HepG2 (cell line): ENCODE measurements around the gene PPIB. TPM values are rescaled to one million over a fixed set of nuclear protein-coding genes. Genes with fewer than 3 reads are reported as not detected.

Source experiments
- GPN1 ChIP-seq: sonication (generic); formaldehyde crosslinking; IDR thresholded peaks from 2 replicates; pipeline ENCODE4 v1.5.1; 2020; ENCODE audit warnings: missing genetic modification reagents, borderline replicate concordance
- HDAC1 ChIP-seq: sonication (generic); formaldehyde crosslinking; IDR thresholded peaks from 2 replicates; pipeline ENCODE4 v1.5.1; 2020; ENCODE audit warnings: mild to moderate bottlenecking, missing genetic modification reagents
- HNF1A ChIP-seq, 2 experiments: sonication (generic) in 1 of 2; formaldehyde crosslinking in 1 of 2; IDR thresholded peaks; 2 replicates each; pipeline versions ENCODE4 v1.4.0 to v1.6.1; 2016 to 2020; ENCODE audit warnings: borderline replicate concordance in 1 of 2, low read depth in 1 of 2, mild to moderate bottlenecking in 1 of 2, missing genetic modification reagents in 1 of 2
- JUNB ChIP-seq: sonication (generic); formaldehyde crosslinking; IDR thresholded peaks from 2 replicates; pipeline ENCODE4 v1.8.0; 2022; ENCODE audit warnings: missing genetic modification reagents, mild to moderate bottlenecking, borderline replicate concordance
- MIXL1 ChIP-seq: IDR thresholded peaks from 2 replicates; pipeline ENCODE4 v1.6.1; 2016
- NCOA5 ChIP-seq: sonication (generic); formaldehyde crosslinking; IDR thresholded peaks from 2 replicates; pipeline ENCODE4 v1.4.0; 2020; ENCODE audit warnings: missing genetic modification reagents
- POLR2AphosphoS5 ChIP-seq: IDR thresholded peaks from 2 replicates; pipeline ENCODE4 v1.6.1; 2012; ENCODE audit warnings: low read depth, low read length
- RARA ChIP-seq: IDR thresholded peaks from 2 replicates; pipeline ENCODE4 v1.6.1; 2016; ENCODE audit warnings: missing genetic modification reagents, missing compliant biosample characterization
- TAF15 ChIP-seq: fragments of 200-400 bp; formaldehyde crosslinking; IDR thresholded peaks from one replicate; pipeline ENCODE4 v1.6.1; 2018; ENCODE audit warnings: mild to moderate bottlenecking, low read depth, low read length; ENCODE audit not compliant: poor library complexity, severe bottlenecking
- YEATS4 ChIP-seq: sonication (generic); formaldehyde crosslinking; IDR thresholded peaks from 2 replicates; pipeline ENCODE4 v1.4.0; 2020; ENCODE audit warnings: missing genetic modification reagents, borderline replicate concordance
- YY1 ChIP-seq: IDR thresholded peaks from 2 replicates; pipeline ENCODE4 v1.6.1; 2011; ENCODE audit warnings: low read length, low read depth, moderate library complexity, mild to moderate bottlenecking; ENCODE audit not compliant: insufficient read depth, insufficient replicate concordance
- ZFX ChIP-seq: sonication (generic); formaldehyde crosslinking; IDR thresholded peaks from 2 replicates; pipeline ENCODE4 v1.4.0; 2020; ENCODE audit warnings: mild to moderate bottlenecking, low read depth, missing genetic modification reagents, moderate library complexity
- ZNF674 ChIP-seq: sonication (generic); formaldehyde crosslinking; IDR thresholded peaks from 2 replicates; pipeline ENCODE4 v1.5.0; 2020; ENCODE audit warnings: low read depth, mild to moderate bottlenecking, missing genetic modification reagents
- polyA plus RNA-seq, 8 experiments: library from polyadenylated mRNA; depleted of rRNA in 3 of 8; stranded (reverse) in 7 of 8; unstranded in 1 of 8; fragments of >200 nt; fragmentation: Illumina TruSeq in 4 of 8; extraction: Trizol in 4 of 8; gene quantifications; 2 replicates each; pipeline versions ENCODE4 v1.2.1 to v1.2.3, GENCODE V29; 2011 to 2016; ENCODE audit warnings: low read depth in 4 of 8, missing spikeins in 1 of 8, mixed read lengths in 1 of 8; ENCODE audit not compliant: insufficient read depth in 1 of 8
- total RNA-seq, 5 experiments: library from RNA; depleted of rRNA; stranded (reverse); fragments of >200 nt; fragmentation: Illumina TruSeq; extraction: Trizol; gene quantifications; 2 replicates each; pipeline ENCODE4 v1.2.3, GENCODE V29; 2016; ENCODE audit warnings: low read depth in 1 of 5
- TF ChIP-seq, protein P1 (sequence below): sonication (generic); formaldehyde crosslinking; IDR thresholded peaks from 2 replicates; pipeline ENCODE4 v1.5.0; 2020; ENCODE audit warnings: missing genetic modification reagents
- TF ChIP-seq, protein P2 (sequence below): sonication (generic); formaldehyde crosslinking; IDR thresholded peaks from 2 replicates; pipeline ENCODE4 v1.5.0; 2020; ENCODE audit warnings: mild to moderate bottlenecking, low read depth, missing genetic modification reagents, borderline replicate concordance
- TF ChIP-seq, protein P3 (sequence below): sonication (generic); formaldehyde crosslinking; IDR thresholded peaks from 2 replicates; pipeline ENCODE4 v1.4.0; 2020; ENCODE audit warnings: missing genetic modification reagents
- TF ChIP-seq, protein P4 (sequence below): sonication (generic); formaldehyde crosslinking; IDR thresholded peaks from 2 replicates; pipeline ENCODE4 v1.5.1; 2020; ENCODE audit warnings: missing genetic modification reagents, mild to moderate bottlenecking, borderline replicate concordance

Gene PPIB
- total and polyA plus RNA-seq, 2 of the 13 experiments (the other 11 are each of a cell fraction or from before 2014, with no cell fraction given): 780 to 882 TPM

DNA sequence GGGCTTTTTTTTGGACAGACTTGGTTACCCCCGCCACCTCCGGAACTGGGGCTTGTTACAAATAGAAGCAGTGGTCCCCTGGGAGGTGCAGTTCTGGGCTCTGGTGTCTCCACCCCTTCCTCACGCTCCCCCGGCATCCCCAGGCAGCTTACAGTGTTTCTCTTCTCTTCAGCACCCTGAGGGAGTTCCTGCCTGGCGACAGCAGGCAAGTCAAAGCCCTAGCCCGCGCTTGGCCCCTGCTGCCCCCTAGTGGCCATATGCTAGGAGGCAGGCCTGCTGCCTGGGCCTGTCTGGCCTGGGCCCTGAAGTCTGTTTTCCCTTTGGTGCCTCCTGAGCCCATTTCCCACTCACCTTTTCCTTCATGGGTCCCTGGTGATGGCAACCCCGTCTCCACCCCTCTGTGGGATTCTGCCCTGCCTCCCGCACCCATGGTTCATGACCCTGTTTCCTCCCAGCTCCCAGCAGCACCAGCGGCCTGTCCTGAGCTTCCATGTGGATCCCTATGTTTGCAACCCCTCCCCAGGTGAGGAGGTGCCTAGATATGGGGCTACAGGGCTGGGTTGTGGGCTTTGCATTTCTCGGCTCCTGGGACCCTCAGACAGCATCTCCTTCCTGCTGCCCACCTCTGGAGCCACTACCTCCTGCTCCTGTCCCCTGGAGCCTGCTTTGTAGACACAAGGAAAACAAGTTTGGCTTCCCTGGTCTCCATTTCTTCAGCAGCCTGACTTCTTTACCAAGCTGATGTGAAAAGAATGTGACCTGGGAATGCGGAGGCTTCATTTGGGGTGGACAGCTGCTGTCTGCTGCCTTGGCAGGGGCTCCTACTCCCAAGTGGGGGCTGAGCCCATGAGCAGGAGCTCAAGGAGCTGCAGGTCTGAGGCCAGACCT lies 9.1 kb downstream of the PPIB start (continued):
- no peak for TF ChIP-seq YY1
- TF ChIP-seq RARA (CRISPR knock-in tag): 0 out of 2 replicates have a peak, but pooled peaks have one; percentile 26
- TF ChIP-seq ZFX (CRISPR knock-in tag): peak; percentile 87
- no peak for TF ChIP-seq HNF1A (IDR thresholded peaks at IDR 0.05; ENCODE audit: low read depth)
- TF ChIP-seq HNF1A (CRISPR knock-in tag; IDR thresholded peaks at IDR 0.05; ENCODE audit: borderline replicate concordance): peak; percentile 26; the same call in 1 of the 2 replicates
- TF ChIP-seq, protein P1, sequence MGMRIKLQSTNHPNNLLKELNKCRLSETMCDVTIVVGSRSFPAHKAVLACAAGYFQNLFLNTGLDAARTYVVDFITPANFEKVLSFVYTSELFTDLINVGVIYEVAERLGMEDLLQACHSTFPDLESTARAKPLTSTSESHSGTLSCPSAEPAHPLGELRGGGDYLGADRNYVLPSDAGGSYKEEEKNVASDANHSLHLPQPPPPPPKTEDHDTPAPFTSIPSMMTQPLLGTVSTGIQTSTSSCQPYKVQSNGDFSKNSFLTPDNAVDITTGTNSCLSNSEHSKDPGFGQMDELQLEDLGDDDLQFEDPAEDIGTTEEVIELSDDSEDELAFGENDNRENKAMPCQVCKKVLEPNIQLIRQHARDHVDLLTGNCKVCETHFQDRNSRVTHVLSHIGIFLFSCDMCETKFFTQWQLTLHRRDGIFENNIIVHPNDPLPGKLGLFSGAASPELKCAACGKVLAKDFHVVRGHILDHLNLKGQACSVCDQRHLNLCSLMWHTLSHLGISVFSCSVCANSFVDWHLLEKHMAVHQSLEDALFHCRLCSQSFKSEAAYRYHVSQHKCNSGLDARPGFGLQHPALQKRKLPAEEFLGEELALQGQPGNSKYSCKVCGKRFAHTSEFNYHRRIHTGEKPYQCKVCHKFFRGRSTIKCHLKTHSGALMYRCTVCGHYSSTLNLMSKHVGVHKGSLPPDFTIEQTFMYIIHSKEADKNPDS: no peak
- TF ChIP-seq, protein P2, sequence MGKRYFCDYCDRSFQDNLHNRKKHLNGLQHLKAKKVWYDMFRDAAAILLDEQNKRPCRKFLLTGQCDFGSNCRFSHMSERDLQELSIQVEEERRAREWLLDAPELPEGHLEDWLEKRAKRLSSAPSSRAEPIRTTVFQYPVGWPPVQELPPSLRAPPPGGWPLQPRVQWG: no peak
- no peak for TF ChIP-seq ZNF674
- TF ChIP-seq GPN1 (CRISPR knock-in tag): no peak
- TF ChIP-seq, protein P3, sequence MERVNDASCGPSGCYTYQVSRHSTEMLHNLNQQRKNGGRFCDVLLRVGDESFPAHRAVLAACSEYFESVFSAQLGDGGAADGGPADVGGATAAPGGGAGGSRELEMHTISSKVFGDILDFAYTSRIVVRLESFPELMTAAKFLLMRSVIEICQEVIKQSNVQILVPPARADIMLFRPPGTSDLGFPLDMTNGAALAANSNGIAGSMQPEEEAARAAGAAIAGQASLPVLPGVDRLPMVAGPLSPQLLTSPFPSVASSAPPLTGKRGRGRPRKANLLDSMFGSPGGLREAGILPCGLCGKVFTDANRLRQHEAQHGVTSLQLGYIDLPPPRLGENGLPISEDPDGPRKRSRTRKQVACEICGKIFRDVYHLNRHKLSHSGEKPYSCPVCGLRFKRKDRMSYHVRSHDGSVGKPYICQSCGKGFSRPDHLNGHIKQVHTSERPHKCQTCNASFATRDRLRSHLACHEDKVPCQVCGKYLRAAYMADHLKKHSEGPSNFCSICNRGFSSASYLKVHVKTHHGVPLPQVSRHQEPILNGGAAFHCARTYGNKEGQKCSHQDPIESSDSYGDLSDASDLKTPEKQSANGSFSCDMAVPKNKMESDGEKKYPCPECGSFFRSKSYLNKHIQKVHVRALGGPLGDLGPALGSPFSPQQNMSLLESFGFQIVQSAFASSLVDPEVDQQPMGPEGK (CRISPR knock-in tag): peak; percentile 41
- no peak for TF ChIP-seq NCOA5 (CRISPR knock-in tag)
- TF ChIP-seq MIXL1 (CRISPR knock-in tag): 0 out of 2 replicates have a peak, but pooled peaks have one; percentile 28
- 0 out of 2 replicates have a peak, but pooled peaks have one; percentile 10 for TF ChIP-seq HDAC1 (CRISPR knock-in tag)
- TF ChIP-seq, protein P4, sequence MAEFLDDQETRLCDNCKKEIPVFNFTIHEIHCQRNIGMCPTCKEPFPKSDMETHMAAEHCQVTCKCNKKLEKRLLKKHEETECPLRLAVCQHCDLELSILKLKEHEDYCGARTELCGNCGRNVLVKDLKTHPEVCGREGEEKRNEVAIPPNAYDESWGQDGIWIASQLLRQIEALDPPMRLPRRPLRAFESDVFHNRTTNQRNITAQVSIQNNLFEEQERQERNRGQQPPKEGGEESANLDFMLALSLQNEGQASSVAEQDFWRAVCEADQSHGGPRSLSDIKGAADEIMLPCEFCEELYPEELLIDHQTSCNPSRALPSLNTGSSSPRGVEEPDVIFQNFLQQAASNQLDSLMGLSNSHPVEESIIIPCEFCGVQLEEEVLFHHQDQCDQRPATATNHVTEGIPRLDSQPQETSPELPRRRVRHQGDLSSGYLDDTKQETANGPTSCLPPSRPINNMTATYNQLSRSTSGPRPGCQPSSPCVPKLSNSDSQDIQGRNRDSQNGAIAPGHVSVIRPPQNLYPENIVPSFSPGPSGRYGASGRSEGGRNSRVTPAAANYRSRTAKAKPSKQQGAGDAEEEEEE (CRISPR knock-in tag): no peak
- TF ChIP-seq YEATS4 (CRISPR knock-in tag): no peak
- no peak for TF ChIP-seq TAF15
- no peak; the same call in 1 of the 2 replicates for TF ChIP-seq POLR2AphosphoS5
- no peak for TF ChIP-seq JUNB (CRISPR knock-in tag)
